GM21447 (cell line): ENCODE data around the gene TMBIM4.
"Not testable (repeated sequence)": the region's sequence is repeated elsewhere in the genome, so short reads cannot be mapped to it uniquely, and the experiment has no call there.

Experiments used
- ATAC-seq: cut with Tn5 transposase; IDR thresholded peaks from one replicate; pipeline ENCODE4 v1.9.1; 2021; ENCODE audit not compliant: unreplicated experiment

Gene TMBIM4

DNA sequence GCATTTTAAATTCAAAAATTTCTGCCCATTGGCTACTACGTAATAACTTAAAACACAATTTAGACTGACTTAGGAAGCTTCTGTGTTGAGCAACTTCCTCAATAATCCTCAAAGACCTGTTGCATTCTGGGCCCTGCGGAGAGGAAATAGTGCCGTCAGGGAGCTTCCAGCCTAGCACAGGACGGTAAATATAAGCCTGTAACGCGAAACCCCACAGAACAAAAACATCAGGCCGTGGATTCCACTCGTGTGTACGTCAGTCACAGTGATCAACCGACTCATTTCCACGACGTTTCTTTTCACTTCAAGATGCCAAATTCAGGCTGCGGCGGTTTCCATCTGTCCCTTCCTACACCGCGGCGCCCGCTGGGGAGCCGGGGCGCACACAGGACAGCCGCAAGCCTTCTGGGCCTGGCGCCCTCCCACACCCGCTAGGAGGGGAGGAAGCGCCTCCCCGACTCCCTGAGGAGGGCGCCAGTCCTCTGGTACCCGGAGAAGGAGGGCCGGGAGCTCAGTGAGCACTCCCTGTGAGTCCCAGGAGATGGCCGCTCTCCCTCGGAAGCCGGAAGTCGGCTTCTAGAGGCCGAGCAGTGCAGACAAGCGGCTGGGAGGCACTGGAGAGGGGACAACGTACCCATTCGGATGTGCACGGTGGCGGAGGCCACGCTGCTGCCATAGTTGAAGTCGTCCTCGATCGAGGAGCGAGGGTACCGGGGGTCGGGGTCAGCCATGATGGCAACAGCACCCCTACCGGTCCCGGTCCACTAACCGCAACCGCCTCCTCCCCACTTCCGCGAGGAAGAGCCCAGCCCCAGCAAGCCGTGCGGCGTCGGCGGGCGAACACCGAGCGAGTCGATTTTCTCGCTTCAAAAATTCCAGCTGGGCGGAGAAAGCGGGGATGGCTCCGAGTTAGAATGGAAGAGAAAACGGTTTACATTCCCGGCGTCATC lies at the start of gene TMBIM4:
Gene TMBIM4 (minus strand): TSS at position 776 of the 950 bp plus-strand sequence. CDS start 45 bp downstream, at position 731.
- ATAC-seq, result peak; percentile 85

GRCh38 chr12:66217342-66217917 lies 47.6 kb upstream of the TMBIM4 start:
- no peak for ATAC-seq

DNA sequence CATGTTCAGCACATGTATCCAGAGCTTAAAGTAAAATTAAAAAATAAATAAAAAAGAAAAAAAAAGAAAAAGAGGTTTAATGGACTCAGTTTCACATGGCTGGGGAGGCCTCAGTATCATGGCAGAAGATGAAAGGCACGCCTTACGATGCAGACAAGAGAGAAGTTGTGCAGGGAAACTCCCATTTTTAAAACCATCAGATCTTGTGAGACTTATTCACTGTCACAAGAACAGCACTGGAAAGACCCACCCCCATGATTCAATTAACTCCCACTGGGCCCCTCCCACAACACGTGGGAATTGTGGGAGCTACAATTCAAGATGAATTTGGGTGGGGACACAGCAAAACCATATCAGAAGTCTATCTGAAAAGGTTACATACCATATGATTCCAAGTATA lies 43.2 kb upstream of the TMBIM4 start:
- not testable (repeated sequence) for ATAC-seq

DNA sequence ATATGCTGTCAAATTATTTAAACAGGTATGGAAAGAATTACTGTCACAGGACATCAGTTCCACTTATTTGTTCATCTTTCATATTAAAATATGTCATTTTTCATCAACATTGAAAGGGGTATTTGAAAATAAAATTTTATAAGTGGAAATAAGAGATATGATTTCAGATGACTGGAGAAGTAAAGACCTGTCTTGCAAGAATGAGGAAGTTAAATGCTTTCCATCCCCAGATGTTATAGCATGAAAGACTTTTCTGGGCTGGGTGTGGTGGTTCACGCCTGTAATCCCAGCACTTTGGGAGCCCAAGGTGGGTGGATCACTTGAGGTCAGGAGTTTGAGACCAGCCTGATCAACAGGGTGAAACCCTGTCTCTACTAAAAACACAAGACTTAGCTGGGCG lies 41.8 kb upstream of the TMBIM4 start:
- not testable (repeated sequence) for ATAC-seq

- no peak for ATAC-seq
Observed at GRCh38 chr12:66210840-66211239, 41.0 kb upstream of the TMBIM4 start.

GRCh38 chr12:66206141-66206540 lies 36.3 kb upstream of the TMBIM4 start:
- ATAC-seq, result no peak

DNA sequence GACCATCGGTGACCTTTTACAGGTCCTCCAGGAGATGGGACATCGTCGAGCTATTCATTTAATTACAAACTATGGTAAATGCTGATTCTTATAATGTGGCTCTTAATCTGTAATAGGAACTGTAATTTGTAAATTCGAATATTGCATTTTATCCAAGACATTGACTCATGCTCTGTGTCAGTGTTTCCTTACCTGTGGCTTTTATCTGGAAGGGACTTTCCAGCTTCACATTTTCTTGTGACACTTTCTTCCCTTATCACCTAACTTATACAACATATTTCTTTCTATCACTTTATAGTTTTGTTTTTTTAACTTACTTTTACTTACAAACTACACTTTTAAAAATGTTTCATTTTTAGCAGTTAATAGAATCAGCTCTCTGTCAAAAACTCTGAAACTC lies 34.0 kb upstream of the TMBIM4 start:
- ATAC-seq, result no peak

- ATAC-seq, result no peak
Observed at GRCh38 chr12:66199831-66200509, 30.2 kb upstream of the TMBIM4 start.

DNA sequence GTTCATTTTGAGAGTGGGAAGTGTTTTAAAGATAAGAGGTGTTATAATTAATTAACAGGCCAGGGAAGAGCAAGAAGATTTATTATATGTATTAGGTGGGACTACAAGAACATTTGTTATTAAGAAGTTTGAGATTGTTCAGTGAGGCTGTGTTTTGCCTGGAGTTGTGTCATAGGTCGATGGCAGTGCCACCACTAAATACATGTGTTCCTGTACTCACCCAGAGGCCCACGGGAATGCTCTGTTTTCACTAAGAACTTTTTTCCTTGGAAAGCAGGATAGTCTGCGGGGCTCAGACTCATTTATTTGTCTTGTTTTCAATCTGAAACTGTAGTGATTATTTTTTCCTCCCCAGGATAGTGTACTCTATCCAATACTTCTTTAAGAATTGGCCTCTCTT lies 29.3 kb upstream of the TMBIM4 start:
- ATAC-seq, result no peak

DNA sequence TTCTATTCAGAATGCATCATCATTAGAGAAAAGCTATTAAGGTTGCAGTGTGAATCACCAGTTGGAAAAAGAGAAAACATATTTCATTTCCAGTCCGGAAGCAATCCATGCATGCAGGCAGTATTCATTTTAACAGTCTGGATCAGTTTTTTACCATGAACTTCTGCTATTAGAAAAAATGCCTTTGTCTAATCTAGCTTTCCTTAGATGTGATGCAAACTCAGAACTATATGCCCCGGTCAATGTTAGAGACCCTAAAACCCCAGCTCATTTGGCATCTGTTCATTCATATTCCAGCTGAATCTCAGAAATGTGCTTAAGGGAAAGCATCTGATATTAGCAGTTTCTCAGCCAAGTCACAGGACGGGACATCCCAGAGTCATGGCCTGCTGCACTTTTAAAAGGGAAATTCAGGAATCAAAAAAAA lies 27.7 kb upstream of the TMBIM4 start:
- ATAC-seq, result no peak

GRCh38 chr12:66196806-66197205 lies 27.0 kb upstream of the TMBIM4 start:
- ATAC-seq, result peak; percentile 93

- ATAC-seq, result no peak
Observed at GRCh38 chr12:66195242-66195641, 25.4 kb upstream of the TMBIM4 start.

DNA sequence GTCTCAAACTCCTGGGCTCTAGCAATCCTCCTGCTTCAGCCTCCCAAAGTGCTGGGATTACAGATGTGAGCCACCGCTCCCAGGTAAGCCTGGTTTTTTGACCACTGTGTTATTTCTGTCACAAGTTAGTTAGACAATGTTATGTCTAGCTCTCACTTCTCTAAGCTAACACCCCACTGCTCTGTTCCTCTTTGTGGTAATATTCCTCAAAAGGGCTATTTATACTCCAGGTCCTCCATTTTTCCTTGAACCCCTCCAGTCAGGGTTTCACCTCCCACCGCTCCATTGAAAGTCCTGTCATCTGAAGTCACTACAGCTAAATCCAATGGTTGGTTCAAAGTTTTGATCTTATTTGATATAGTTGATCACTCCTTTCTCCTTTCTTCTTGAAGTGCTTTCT lies 24.3 kb upstream of the TMBIM4 start:
- no peak for ATAC-seq

- ATAC-seq, result no peak
Observed at GRCh38 chr12:66191547-66192126, 21.8 kb upstream of the TMBIM4 start.

GRCh38 chr12:66190519-66191370 lies 20.9 kb upstream of the TMBIM4 start:
- peak; percentile 28 for ATAC-seq

DNA sequence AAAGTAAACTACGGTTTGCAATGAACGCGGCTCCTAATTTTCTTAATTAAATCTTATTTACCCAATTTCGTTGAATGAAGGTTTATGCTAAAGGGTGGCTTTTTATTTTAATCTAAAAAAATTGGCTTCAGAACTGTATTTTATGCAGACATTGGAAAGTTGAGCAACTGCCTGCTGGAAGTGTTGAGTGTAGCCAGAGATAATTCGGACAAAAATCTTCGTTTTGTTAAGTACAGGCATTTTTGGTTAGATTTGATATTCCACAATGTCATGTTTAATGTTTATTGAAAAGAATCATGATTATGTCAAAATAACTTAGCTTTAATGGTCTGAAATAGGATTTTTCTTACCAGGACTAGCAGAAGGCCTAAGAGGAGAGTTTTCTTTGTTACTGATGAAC lies 20.1 kb upstream of the TMBIM4 start:
- ATAC-seq, result no peak

DNA sequence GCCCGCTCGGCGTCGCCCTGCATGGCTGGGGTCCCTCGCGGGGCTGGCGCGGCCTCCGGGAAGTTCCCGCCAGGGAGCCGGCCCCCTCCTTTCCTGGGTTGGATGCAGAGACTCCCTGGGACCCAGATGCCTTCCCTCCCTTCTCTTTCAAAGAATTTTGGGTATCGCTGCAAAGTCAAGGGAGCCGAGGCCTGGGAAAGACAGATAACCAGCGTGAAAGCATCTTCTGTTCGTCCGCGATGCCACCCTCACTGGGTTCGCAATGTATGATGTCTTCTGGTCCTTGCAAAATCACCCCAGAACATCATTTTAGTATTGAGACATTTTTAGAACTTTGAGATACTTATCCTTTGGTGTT lies 19.7 kb upstream of the TMBIM4 start:
- no peak for ATAC-seq

GRCh38 chr12:66188584-66189485 lies 19.0 kb upstream of the TMBIM4 start, which contains the start of gene IRAK3:
Gene IRAK3, plus strand, starts transcription at chr12:66189214. Its CDS starts 86 bp downstream, at chr12:66189300.
- peak; percentile 65 for ATAC-seq

GRCh38 chr12:66187821-66188220 lies 18.0 kb upstream of the TMBIM4 start:
- ATAC-seq, result no peak
